CMK (cell line): ENCODE measurements around the gene UNC79.
"Not testable (repeated sequence)": the region's sequence is repeated elsewhere in the genome, so short reads cannot be mapped to it uniquely, and the experiment has no call there.

Experiments
- DNase-seq: peaks from one replicate; pipeline ENCODE4 v3.0.0-alpha.2; 2010; ENCODE audit warnings: low read depth

Gene UNC79

DNA sequence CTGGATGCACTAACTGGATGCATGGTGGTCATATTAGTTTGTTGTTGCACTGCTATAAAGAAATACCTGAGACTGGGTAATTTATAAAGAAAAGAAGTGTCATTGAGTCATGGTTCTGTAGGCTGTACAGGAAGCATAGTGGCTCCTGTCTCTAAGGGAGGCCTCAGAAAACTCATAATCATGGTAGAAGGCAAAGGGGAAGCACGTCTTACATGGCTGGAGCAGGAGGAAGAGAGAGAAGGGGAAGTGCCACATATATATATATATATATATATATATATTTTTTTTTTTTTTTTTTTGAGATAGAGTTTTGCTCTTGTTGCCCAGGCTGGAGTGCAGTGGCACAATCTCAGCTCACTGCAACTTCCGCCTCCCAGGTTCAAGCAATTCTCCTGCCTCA lies 62.9 kb downstream of the UNC79 start:
- not testable (repeated sequence) for DNase-seq

GRCh38 chr14:93496856-93497741 lies 66.4 kb downstream of the UNC79 start:
- DNase-seq: no peak

- DNase-seq: no peak
Observed at GRCh38 chr14:93510056-93510455, 79.3 kb downstream of the UNC79 start.

GRCh38 chr14:93511001-93511400 lies 80.3 kb downstream of the UNC79 start:
- no peak for DNase-seq

GRCh38 chr14:93520053-93520607 lies 89.4 kb downstream of the UNC79 start:
- no peak for DNase-seq

DNA sequence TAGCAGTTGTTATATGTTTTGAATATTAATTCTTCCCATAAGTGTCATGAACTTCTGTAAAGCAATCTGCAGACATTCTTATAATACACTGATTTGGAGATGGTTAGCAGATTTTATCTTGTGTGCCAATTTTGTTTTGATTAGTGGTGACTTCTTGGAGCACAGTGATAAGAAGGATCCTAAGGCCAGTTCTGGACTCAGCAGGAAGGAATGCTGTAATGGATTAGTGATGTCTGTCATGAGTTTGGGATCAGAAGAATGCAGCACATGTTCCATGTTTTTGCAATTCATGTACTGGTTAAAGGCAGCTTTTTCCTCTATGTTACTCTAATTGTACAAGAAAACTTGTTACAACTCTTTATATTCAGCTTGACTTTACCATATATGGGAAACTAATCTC lies 91.5 kb downstream of the UNC79 start:
- no peak for DNase-seq

GRCh38 chr14:93525216-93525615 lies 94.5 kb downstream of the UNC79 start:
- not testable (repeated sequence) for DNase-seq

DNA sequence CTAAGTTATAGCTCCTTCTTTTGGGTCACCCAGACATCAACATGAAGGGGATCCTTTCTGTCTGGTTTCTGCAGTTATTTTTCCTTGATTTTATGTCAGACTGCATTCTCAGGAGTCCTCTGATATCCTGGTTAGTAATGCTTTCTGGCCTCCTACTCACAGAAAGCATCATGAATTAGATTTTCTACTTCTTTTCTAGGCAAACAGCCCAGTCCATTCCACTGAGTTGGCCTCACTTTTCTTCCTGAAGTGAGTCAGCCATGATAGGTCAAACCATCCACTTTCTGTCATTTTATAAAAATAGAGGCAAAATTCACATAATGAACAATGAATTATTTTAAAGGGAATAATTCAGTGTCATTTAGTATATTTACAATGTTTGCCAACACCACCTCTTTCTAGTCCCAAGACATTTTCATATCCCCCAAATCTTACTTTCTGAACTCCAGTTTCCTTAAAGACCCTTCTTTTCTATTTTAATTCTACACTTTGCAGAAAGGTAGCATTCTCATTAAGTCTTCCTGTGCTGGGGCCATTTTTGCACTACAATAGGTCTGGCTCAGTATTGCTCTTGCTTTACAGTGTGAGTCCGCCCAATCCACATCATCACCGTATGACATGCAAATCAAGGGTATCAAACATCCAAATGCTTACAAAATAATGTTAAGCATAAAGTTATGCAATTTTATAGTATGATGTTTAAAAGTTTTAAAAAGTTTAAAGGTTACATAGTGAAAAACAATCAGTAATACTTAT lies 95.1 kb downstream of the UNC79 start:
- no peak for DNase-seq

- no peak for DNase-seq
Observed at GRCh38 chr14:93527203-93527607, 96.5 kb downstream of the UNC79 start.

- DNase-seq: no peak
Observed at GRCh38 chr14:93528884-93529558, 98.3 kb downstream of the UNC79 start.

DNA sequence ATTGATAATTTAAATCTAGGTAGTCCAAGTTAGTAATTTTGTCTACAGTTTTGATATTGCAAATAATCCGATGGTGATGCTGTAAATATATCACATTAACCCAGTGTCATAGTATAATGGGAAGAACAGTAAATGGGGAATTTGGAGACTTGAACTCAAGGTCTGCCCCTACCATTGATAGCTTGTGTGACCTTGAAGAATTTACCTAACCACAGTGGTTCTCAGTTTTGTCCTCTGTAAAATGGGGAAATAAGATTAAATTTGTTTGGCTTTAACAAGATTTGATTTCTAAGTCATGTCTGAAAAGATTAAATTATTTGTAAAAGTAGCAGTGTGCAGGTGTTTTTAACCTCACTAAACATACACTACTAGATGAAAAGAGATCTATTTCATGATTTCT lies 100.9 kb downstream of the UNC79 start:
- no peak for DNase-seq

DNA sequence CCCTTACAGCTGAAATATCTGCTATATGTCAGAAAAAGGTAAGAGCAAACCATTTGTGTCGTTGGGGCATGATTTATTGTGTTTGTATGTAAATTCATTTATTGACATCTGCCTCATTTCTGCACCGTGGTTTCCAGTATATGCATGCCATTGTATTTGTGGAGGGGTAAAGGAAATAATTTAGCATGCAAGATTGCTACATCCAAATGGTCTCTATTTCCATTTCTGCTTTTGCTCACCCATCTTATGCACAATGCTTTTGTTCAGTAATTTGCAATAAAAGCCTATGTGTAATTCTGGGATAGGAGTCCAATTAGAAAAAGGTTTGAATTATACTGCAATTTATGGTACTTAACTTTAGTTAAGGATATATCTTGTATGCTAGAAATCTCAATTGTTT lies 101.8 kb downstream of the UNC79 start:
- DNase-seq: no peak

GRCh38 chr14:93533437-93533836 lies 102.7 kb downstream of the UNC79 start:
- no peak for DNase-seq

DNA sequence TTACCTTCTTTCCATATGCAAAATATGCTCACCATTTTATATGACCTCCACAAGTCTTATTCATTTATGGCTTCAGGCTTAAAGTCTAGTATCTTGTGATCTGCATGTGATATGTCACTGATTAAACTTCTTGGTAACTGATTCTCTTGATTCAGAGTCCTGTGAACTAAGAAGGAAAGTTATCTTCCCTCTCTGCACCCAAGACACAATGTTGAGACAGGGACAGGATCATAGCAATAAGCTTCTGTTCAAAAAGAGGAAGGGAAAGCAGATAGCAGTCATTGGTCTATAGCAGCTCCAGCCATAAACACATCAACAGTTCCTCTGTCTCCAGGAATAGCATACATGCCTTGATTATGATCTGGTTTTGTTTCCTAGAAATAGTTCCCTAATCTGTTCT lies 103.1 kb downstream of the UNC79 start:
- DNase-seq: no peak

DNA sequence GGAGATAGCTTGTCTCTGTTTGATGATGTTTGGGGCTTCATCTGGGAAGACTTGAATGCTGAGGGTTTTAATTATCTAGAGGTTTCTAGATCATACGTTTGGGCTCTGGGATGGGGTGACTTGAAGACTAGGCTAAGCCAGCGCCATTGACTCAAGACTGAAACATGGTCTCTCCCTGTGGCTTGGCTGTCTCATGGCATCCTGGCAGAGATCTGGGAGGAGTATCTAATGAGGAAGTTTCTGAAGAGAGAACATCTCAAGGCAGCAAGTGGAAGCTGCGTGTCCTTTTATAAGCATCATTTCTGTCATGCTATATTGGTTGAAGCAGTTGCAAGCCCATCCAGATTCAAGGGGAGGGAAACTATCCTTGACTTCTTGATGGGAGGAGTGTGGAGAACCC lies 104.8 kb downstream of the UNC79 start:
- DNase-seq: no peak

DNA sequence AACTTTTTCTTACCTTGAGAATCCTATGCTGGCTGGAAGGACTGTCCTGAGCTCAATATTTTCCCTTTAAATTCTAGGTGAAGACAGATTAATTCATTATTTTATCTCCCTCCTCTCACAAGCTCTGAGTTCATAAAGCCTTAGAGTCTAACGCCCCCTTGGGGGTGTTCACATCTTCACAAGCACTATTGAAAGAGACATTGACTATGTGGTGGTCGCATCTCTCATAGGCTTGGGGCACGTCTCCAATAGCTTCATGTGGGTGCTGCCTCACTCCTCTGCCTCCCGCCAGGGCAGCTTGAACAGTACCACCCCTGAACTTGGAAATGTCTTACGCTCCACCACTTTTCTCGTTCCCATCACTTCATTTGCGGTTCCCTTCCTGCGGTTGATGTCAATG lies 106.2 kb downstream of the UNC79 start:
- no peak for DNase-seq

GRCh38 chr14:93537951-93538350 lies 107.2 kb downstream of the UNC79 start:
- no peak for DNase-seq

- no peak for DNase-seq
Observed at GRCh38 chr14:93538413-93538812, 107.7 kb downstream of the UNC79 start.

DNA sequence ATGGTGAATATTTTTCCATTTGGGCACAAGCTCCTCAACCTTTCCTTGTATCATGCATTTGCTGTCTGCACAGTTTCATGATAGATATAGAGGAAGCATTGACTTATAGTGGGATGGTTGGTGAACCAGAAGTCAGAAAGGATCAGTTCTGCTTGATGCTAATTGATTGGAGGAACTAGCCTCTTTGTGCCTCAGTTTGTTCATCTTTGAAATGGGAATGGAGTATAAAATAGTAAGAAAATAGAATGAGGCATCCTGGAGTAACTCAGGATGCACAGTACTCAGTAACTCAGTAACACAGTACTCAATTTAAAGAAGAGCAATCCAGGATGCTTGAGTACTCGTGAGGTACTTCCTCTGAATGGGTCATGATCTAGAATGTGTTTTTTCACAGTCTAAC lies 109.5 kb downstream of the UNC79 start:
- DNase-seq: no peak

DNA sequence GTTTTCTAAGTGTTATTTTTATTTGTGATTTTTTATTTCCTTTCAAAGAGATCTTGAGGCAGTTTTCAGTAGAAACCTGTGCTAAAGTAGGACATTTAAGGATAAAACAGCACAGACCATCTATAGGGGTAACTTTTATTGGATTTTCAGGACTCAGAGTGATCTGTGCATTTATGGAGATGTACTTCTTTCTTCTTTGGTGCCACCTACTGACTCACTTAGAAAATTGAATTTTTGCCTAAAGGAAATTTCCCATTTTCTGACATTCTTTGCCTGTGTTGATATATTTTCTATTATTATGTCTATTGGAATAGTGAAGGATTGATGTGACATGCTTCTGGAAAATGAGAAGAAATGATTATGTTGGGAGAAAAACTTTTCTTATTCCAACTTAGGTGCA lies 113.0 kb downstream of the UNC79 start:
- DNase-seq: no peak

GRCh38 chr14:93544212-93544611 lies 113.5 kb downstream of the UNC79 start:
- DNase-seq: no peak

- DNase-seq: no peak
Observed at GRCh38 chr14:93546642-93547041, 115.9 kb downstream of the UNC79 start.
